ENCODE results near the gene CARD14. TPM values are rescaled to one million over a fixed set of nuclear protein-coding genes. Genes with fewer than 3 reads are reported as not detected.

CARD14 gene
- total RNA-seq, 1 experiment from 2014 or later = 0.24 TPM

- H3K79me2 ChIP-seq (ENCODE audit: insufficient read depth, low read length) = no peaks in the 10 kb centered on the region
- TF ChIP-seq, protein P1, sequence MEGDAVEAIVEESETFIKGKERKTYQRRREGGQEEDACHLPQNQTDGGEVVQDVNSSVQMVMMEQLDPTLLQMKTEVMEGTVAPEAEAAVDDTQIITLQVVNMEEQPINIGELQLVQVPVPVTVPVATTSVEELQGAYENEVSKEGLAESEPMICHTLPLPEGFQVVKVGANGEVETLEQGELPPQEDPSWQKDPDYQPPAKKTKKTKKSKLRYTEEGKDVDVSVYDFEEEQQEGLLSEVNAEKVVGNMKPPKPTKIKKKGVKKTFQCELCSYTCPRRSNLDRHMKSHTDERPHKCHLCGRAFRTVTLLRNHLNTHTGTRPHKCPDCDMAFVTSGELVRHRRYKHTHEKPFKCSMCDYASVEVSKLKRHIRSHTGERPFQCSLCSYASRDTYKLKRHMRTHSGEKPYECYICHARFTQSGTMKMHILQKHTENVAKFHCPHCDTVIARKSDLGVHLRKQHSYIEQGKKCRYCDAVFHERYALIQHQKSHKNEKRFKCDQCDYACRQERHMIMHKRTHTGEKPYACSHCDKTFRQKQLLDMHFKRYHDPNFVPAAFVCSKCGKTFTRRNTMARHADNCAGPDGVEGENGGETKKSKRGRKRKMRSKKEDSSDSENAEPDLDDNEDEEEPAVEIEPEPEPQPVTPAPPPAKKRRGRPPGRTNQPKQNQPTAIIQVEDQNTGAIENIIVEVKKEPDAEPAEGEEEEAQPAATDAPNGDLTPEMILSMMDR (conservative IDR thresholded peaks at IDR 0.05) = peak; percentile 52
- H2BK15ac ChIP-seq (ENCODE audit: low read depth, low read length) = no peak overlapping the region
- peaks cover 0 to 7% of the 10 kb centered on the region in 2 experiments; a peak in 2 of 4 replicates for H3K4me1 Mint-ChIP-seq
- no peak overlapping the region for H3K4ac ChIP-seq (ENCODE audit: low read depth, low read length)
- no peak overlapping the region for H3K4me3 Mint-ChIP-seq
- H3K9me3 Mint-ChIP-seq = no peaks in the 10 kb centered on the region
- no peaks in the 10 kb centered on the region for H3K4me1 ChIP-seq (ENCODE audit: insufficient read depth, low read length)
- peaks cover 8% of the 10 kb centered on the region for H3K27me3 Mint-ChIP-seq (ENCODE audit: low read depth)
- no peak overlapping the region for H3K9ac ChIP-seq (ENCODE audit: extremely low read depth, insufficient read length, low read length)
- no peak overlapping the region for H3K23ac ChIP-seq (ENCODE audit: insufficient read length, low read depth, low read length)
- no peak overlapping the region for H4K8ac ChIP-seq (replicated peaks; ENCODE audit: insufficient read length, low read depth, low read length)
- H3K9me3 ChIP-seq (ENCODE audit: control insufficient read depth, low read depth, low read length) = no peaks in the 10 kb centered on the region
- no peak overlapping the region for H2BK20ac ChIP-seq (ENCODE audit: low read depth, low read length, poor library complexity, severe bottlenecking)
- no peak overlapping the region for H2BK12ac ChIP-seq (ENCODE audit: insufficient read length, low read depth, low read length)
- no peak overlapping the region for H2BK120ac ChIP-seq (ENCODE audit: low read depth, low read length, poor library complexity, severe bottlenecking)
- no CpG with 5 or more reads among the region's 20 CpGs for WGBS (ENCODE audit: extremely low coverage, insufficient read length, low lambda C conversion rate)
- H2BK5ac ChIP-seq (ENCODE audit: insufficient read length, low read length) = no peak overlapping the region
- no peaks in the 10 kb centered on the region for H3K27me3 ChIP-seq (ENCODE audit: insufficient read depth, low read length)
- H3T11ph ChIP-seq (ENCODE audit: low read length) = no peak overlapping the region
- no peak overlapping the region for H3K14ac ChIP-seq (ENCODE audit: insufficient read depth, low read length)
- no peak overlapping the region for H2AK5ac ChIP-seq (ENCODE audit: insufficient read length, low read length)
- no peaks in the 10 kb centered on the region for H4K20me1 ChIP-seq (ENCODE audit: control insufficient read depth, insufficient read depth, insufficient read length)
- H3K27ac ChIP-seq (ENCODE audit: insufficient read length, low read depth, low read length) = no peak overlapping the region
- H3K36me3 Mint-ChIP-seq (ENCODE audit: insufficient read depth in 1 of 3, low read depth in 3 of 3) = no peaks in the 10 kb centered on the region
- no peaks in the 10 kb centered on the region for H3K79me1 ChIP-seq (ENCODE audit: insufficient read depth, low read depth, low read length, poor library complexity, severe bottlenecking)
- H4K91ac ChIP-seq (ENCODE audit: insufficient read length, low read depth, low read length) = no peak overlapping the region
- no peak overlapping the region for H3K56ac ChIP-seq (ENCODE audit: insufficient read length, low read depth, low read length)
- no peak overlapping the region for H2AFZ ChIP-seq (ENCODE audit: low read length)
- no peak overlapping the region for H3K18ac ChIP-seq (ENCODE audit: insufficient read length, low read depth, low read length)
- peak; percentile 83 for DNase-seq
- H3K27ac Mint-ChIP-seq = no peak overlapping the region
- no peak overlapping the region for H4K5ac ChIP-seq (ENCODE audit: insufficient read length, low read depth, low read length)
- H3K4me2 ChIP-seq (ENCODE audit: insufficient read depth, insufficient read length, low read length) = no peak overlapping the region
- H3K23me2 ChIP-seq (ENCODE audit: insufficient read length, low read depth, low read length, poor library complexity, severe bottlenecking) = no peaks in the 10 kb centered on the region
Observed at GRCh38 chr17:80191192-80191591, 21.4 kb downstream of the CARD14 start.
